Measurements from ENCODE around the gene PFKM.
"Not testable (repeated sequence)": the region's sequence is repeated elsewhere in the genome, so short reads cannot be mapped to it uniquely, and the experiment has no call there.

Gene PFKM

GRCh38 chr12:48151103-48151771 lies 32.1 kb downstream of the PFKM start:
- Histone ChIP-seq H3K36me3 (ENCODE audit: control insufficient read depth, insufficient read depth, low read length) (no peaks in the 10 kb centered on the region), H3K27me3 (ENCODE audit: control insufficient read depth, insufficient read depth, low read length) (no peaks in the 10 kb centered on the region), H3K27ac (no peak overlapping the region)

GRCh38 chr12:48155786-48156185 lies 36.6 kb downstream of the PFKM start:
- H3K9me3 ChIP-seq (ENCODE audit: control insufficient read depth, low read length); H3K36me3 ChIP-seq (ENCODE audit: control insufficient read depth, insufficient read depth, low read length); H3K4me2 ChIP-seq (ENCODE audit: low read length); H2AFZ ChIP-seq; H3K79me2 ChIP-seq; H3K27ac ChIP-seq; H3K9ac ChIP-seq; H3K27me3 ChIP-seq (ENCODE audit: control insufficient read depth, insufficient read depth, low read length); H3K4me3 ChIP-seq (ENCODE audit: low read depth, low read length): not testable (repeated sequence)
- H3K4me1 ChIP-seq: peaks cover 15% of the 10 kb centered on the region

More at GRCh38 chr12:48151103-48151771, 32.1 kb downstream of the PFKM start:
- Histone ChIP-seq H3K9ac (no peak overlapping the region), H3K4me3 (ENCODE audit: low read depth, low read length) (no peak overlapping the region), H3K4me2 (ENCODE audit: low read length) (no peak overlapping the region), H3K9me3 (ENCODE audit: control insufficient read depth, low read length) (no peaks in the 10 kb centered on the region), H3K4me1 (no peaks in the 10 kb centered on the region), H2AFZ (no peak overlapping the region), H3K79me2 (no peaks in the 10 kb centered on the region)
- TF ChIP-seq CTCF (IDR thresholded peaks at IDR 0.05): no peak

- Histone ChIP-seq H3K4me2 (ENCODE audit: low read length) (peak overlapping the region; percentile 92), H3K27ac (peak overlapping the region; percentile 93)
These were observed 37.5 kb downstream of the PFKM start for GRCh38 chr12:48156652-48157017.

DNA sequence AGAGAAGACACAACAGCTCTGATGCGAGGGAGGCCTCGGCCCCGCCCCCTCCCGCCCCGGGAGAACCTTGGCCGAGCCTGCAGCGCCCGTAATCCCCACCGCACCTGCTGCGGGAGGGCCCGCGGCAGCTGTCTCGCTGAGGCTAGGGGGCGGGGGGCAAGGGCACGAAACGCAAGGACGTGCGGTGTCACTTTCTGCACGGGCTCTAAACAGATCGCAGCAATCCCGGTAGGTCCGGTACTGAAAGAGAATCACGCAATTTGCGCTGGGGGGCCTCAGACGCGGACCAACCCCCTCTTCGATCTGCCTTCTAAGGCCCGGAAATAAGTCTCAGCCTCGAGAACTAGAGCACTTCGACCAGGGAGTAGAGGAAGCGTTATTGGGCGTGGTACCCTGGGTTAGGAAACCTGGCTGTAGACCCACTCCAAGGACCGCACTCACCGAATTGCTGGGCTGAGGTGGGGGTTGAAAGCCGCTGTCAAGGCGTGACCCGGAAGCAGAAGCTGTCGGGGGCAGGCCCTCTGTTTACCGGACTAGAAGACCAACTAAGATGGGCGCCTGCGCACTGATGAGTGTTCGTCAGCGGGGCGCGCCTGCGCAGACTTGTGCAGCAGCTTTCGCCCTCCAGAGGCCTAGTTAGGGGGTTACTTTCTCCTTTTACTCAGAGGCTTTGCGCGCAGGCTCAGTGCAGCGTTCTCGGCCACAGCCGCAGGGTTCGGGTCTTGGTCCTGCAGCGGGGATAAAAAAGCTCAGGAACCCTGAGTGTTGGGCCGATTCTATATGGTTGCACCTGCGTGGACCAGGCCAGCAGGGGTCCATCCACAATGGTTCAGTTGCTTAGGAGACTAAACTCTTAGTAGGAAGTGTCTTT lies 38.1 kb downstream of the PFKM start, which contains the start of gene ASB8:
TSS of gene ASB8 (minus strand) at position 498 of the 871 bp plus-strand sequence. CDS start 4,019 bp downstream, outside the sequence.
- H3K27me3 ChIP-seq (ENCODE audit: control insufficient read depth, insufficient read depth, low read length): no peaks in the 10 kb centered on the region
- peaks cover 3% of the 10 kb centered on the region for H3K79me2 ChIP-seq
- H3K4me3 ChIP-seq (ENCODE audit: low read depth, low read length): peak within 1 kb of the TSS; percentile 97
- H2AFZ ChIP-seq: peak within 1 kb of the TSS; percentile 100
- TF ChIP-seq CTCF (IDR thresholded peaks at IDR 0.05): peak; percentile 54
- H3K27ac ChIP-seq: peak within 1 kb of the TSS; percentile 93
- no peaks in the 10 kb centered on the region for H3K9me3 ChIP-seq (ENCODE audit: control insufficient read depth, low read length)
- no peaks in the 10 kb centered on the region for H3K36me3 ChIP-seq (ENCODE audit: control insufficient read depth, insufficient read depth, low read length)
- H3K4me1 ChIP-seq: peaks cover 28% of the 10 kb centered on the region
- H3K9ac ChIP-seq: peak within 1 kb of the TSS; percentile 87
- H3K4me2 ChIP-seq (ENCODE audit: low read length): peak within 1 kb of the TSS; percentile 92

More at GRCh38 chr12:48156652-48157017, 37.5 kb downstream of the PFKM start:
- TF ChIP-seq CTCF (IDR thresholded peaks at IDR 0.05): no peak
- Histone ChIP-seq H3K4me3 (ENCODE audit: low read depth, low read length) (peak overlapping the region; percentile 97), H3K27me3 (ENCODE audit: control insufficient read depth, insufficient read depth, low read length) (no peaks in the 10 kb centered on the region), H3K79me2 (peaks cover 3% of the 10 kb centered on the region), H3K9ac (peak overlapping the region; percentile 87), H2AFZ (peak overlapping the region; percentile 100), H3K36me3 (ENCODE audit: control insufficient read depth, insufficient read depth, low read length) (no peaks in the 10 kb centered on the region), H3K4me1 (peaks cover 22% of the 10 kb centered on the region), H3K9me3 (ENCODE audit: control insufficient read depth, low read length) (no peaks in the 10 kb centered on the region)

GRCh38 chr12:48157889-48158370 lies 38.8 kb downstream of the PFKM start:
- Histone ChIP-seq H3K9me3 (ENCODE audit: control insufficient read depth, low read length) (no peaks in the 10 kb centered on the region), H3K4me1 (peaks cover 34% of the 10 kb centered on the region), H3K4me2 (ENCODE audit: low read length) (peak overlapping the region; percentile 92), H3K79me2 (peaks cover 3% of the 10 kb centered on the region), H3K27ac (peak overlapping the region; percentile 93), H3K9ac (no peak overlapping the region), H3K27me3 (ENCODE audit: control insufficient read depth, insufficient read depth, low read length) (no peaks in the 10 kb centered on the region), H3K36me3 (ENCODE audit: control insufficient read depth, insufficient read depth, low read length) (no peaks in the 10 kb centered on the region), H3K4me3 (ENCODE audit: low read depth, low read length) (peak overlapping the region; percentile 97), H2AFZ (peak overlapping the region; percentile 100)
- no peak for TF ChIP-seq CTCF (IDR thresholded peaks at IDR 0.05)

Measured in parathyroid adenoma (tissue), 2 donors.